ENCODE data around the gene PNPLA2.
A peak's percentile ranks its signal among the peaks of the same experiment; 100 is the strongest.

PNPLA2 gene

GRCh38 chr11:786235-787083 lies 32.3 kb upstream of the PNPLA2 start:
- DNase-seq: no peak

GRCh38 chr11:787084-787675 lies 31.5 kb upstream of the PNPLA2 start:
- no peak for DNase-seq

GRCh38 chr11:788009-788640 lies 30.6 kb upstream of the PNPLA2 start:
- DNase-seq: no peak

GRCh38 chr11:788953-789940 lies 29.5 kb upstream of the PNPLA2 start:
- DNase-seq: no peak

GRCh38 chr11:789943-790342 lies 28.8 kb upstream of the PNPLA2 start, which contains the start of gene CEND1:
CEND1 (minus strand) TSS chr11:790090; CDS start chr11:788576, 1,514 bp downstream.
- DNase-seq: no peak

GRCh38 chr11:790721-791564 lies 27.8 kb upstream of the PNPLA2 start:
- no peak for DNase-seq

GRCh38 chr11:791658-792534 lies 26.8 kb upstream of the PNPLA2 start:
- DNase-seq: no peak

- no peak for DNase-seq
Measured at GRCh38 chr11:792535-792821, 26.2 kb upstream of the PNPLA2 start.

- no peak for DNase-seq
Measured at GRCh38 chr11:792873-793272, 25.8 kb upstream of the PNPLA2 start.

GRCh38 chr11:793556-793955 lies 25.2 kb upstream of the PNPLA2 start:
- no peak for DNase-seq

GRCh38 chr11:794013-794765 lies 24.5 kb upstream of the PNPLA2 start:
- no peak for DNase-seq

GRCh38 chr11:794766-795633 lies 23.7 kb upstream of the PNPLA2 start:
- DNase-seq: no peak

GRCh38 chr11:795634-796564 lies 22.8 kb upstream of the PNPLA2 start:
- peak; percentile 83 for DNase-seq

GRCh38 chr11:796565-797295 lies 22.0 kb upstream of the PNPLA2 start:
- no peak for DNase-seq

GRCh38 chr11:797296-798092 lies 21.2 kb upstream of the PNPLA2 start:
- peak; percentile 72 for DNase-seq

- no peak for DNase-seq
Measured at GRCh38 chr11:798093-798713, 20.5 kb upstream of the PNPLA2 start, which contains the start of gene SLC25A22. SLC25A22 (minus strand) TSS chr11:798281; CDS start chr11:795006, 3,275 bp downstream.

Measured in NCI-H187 treated with DMSO at 0.1 percent for 48 hours (cell line).